ENCODE measurements around the gene RTN4R.

RTN4R gene

GRCh38 chr22:20204311-20204710 lies 63.8 kb downstream of the RTN4R start:
- DNase-seq (ENCODE audit: low read depth in 2 of 2, low spot score in 1 of 2), result no peak

GRCh38 chr22:20203552-20204201 lies 64.4 kb downstream of the RTN4R start:
- no peak for DNase-seq (ENCODE audit: low read depth in 2 of 2, low spot score in 1 of 2)

- DNase-seq (ENCODE audit: low read depth in 2 of 2, low spot score in 1 of 2), result no peak
Measured at GRCh38 chr22:20203142-20203551, 65.0 kb downstream of the RTN4R start.

- no peak for DNase-seq (ENCODE audit: low read depth in 2 of 2, low spot score in 1 of 2)
Measured at GRCh38 chr22:20201837-20202392, 66.2 kb downstream of the RTN4R start.

DNA sequence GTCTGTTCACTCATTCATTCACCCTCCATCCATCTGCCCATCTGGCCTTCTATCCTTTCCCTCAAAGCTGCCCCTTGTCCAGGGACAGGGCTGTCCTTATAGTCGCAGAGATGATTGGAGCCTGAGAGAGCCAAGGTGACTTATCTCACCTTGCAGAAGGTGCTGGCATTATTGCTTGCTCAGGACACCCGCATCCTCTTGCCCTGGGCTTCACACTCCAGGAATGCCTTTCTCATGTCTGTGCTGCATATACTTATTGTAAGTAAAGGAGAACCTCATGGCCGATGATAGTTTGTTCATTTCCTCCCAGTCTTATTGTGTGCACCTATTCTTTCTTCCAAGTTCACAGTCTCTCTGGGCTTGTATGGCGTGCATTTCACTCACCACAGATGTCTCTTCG lies 68.2 kb downstream of the RTN4R start:
- DNase-seq (ENCODE audit: low read depth in 2 of 2, low spot score in 1 of 2), result no peak

DNA sequence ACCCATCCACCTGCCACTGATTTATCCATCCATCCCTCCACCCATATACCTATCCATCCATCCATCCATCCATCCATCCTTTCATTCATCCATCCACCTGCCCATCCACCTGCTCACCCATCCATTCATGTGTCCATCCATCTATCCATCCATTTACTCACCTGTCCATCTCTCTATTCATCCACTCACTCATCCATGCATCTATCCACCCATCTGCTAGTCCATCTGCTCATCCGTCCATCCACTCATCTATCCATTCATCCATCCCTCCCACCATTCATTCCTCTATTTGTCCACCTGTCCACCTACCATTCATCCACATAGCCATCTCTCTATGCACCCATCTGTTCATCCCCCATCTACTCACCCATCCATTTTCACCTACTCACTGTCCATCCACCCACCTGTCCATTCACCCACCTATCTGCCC lies 68.7 kb downstream of the RTN4R start:
- DNase-seq (ENCODE audit: low read depth in 2 of 2, low spot score in 1 of 2), result no peak

GRCh38 chr22:20198557-20199319 lies 69.4 kb downstream of the RTN4R start:
- no peak for DNase-seq (ENCODE audit: low read depth in 2 of 2, low spot score in 1 of 2)

GRCh38 chr22:20197407-20198030 lies 70.6 kb downstream of the RTN4R start:
- DNase-seq (ENCODE audit: low read depth in 2 of 2, low spot score in 1 of 2), result no peak

GRCh38 chr22:20196094-20196842 lies 71.8 kb downstream of the RTN4R start:
- DNase-seq (ENCODE audit: low read depth in 2 of 2, low spot score in 1 of 2), result no peak

- no peak for DNase-seq (ENCODE audit: low read depth in 2 of 2, low spot score in 1 of 2)
Measured at GRCh38 chr22:20194681-20195593, 73.2 kb downstream of the RTN4R start.

- no peak for DNase-seq (ENCODE audit: low read depth in 2 of 2, low spot score in 1 of 2)
Measured at GRCh38 chr22:20193761-20194494, 74.2 kb downstream of the RTN4R start.

GRCh38 chr22:20192972-20193760 lies 75.0 kb downstream of the RTN4R start:
- no peak for DNase-seq (ENCODE audit: low read depth in 2 of 2, low spot score in 1 of 2)

DNA sequence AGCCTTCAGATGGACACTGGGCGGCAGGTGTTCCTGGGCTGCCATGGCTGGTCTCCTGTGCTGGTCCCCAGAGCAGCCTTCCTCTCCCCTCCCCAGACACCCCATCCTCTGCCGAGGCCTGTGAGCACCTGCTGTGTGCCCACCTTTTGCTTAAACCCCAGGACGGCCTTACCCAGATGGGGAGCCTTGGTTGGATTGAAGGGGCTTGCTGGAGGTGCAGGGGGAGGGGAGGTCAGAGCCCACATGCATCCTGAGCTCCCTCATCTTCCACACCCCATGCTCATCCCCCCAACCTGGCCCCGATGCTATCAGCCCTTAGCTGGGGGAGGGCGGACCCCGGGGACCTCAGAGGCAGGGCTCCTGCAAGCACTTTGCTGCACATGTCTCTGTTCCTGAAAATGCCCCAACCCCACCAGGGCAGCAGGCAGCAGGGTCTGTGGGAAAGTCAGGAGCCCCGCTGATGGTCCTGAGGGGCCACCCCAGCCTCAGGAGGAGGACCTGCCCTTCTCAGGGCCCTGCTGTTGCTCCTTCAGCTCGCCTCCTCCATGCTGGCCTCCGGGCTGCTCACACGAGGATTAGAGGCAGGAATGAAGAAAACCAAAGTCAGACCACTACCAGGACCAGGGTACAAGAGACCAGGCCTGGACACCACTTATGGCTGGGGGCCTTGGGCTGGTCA lies 75.7 kb downstream of the RTN4R start:
- DNase-seq (ENCODE audit: low read depth in 2 of 2, low spot score in 1 of 2), result no peak

DNA sequence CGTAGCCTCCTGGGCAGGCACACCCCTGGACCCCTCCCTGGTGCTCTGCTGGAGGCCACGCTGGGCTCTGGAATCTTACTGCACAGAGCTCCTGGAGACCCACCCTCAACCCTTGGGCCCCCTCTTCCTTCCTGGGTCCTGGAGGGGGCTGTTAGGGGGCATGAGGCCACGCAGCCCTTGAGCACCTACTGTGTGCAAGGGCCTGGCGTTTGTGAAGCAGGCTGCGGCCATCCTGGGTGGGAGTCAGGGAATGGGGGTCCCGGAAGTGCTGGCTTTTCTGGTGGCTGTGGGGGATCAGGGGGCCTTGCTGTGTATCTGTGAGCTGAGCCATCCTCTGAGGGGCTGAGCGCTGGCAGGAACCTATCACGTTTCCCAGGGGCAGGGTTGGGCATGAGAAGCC lies 76.3 kb downstream of the RTN4R start:
- no peak for DNase-seq (ENCODE audit: low read depth in 2 of 2, low spot score in 1 of 2)

Measured in stimulated activated CD8-positive, alpha-beta memory T cell treated with anti-CD3 and anti-CD28 coated beads, Interleukin-4, amount 100 ng/mL, for 4 hours (primary cell).